GM19351 (cell line): ENCODE data around the gene RASA3.
"Not testable (repeated sequence)": the region's sequence is repeated elsewhere in the genome, so short reads cannot be mapped to it uniquely, and the experiment has no call there.

Experiments used
- ATAC-seq: cut with Tn5 transposase; IDR thresholded peaks from one replicate; pipeline ENCODE4 v1.9.1; 2021; ENCODE audit warnings: mild to moderate bottlenecking, moderate library complexity; ENCODE audit not compliant: unreplicated experiment

RASA3 gene

DNA sequence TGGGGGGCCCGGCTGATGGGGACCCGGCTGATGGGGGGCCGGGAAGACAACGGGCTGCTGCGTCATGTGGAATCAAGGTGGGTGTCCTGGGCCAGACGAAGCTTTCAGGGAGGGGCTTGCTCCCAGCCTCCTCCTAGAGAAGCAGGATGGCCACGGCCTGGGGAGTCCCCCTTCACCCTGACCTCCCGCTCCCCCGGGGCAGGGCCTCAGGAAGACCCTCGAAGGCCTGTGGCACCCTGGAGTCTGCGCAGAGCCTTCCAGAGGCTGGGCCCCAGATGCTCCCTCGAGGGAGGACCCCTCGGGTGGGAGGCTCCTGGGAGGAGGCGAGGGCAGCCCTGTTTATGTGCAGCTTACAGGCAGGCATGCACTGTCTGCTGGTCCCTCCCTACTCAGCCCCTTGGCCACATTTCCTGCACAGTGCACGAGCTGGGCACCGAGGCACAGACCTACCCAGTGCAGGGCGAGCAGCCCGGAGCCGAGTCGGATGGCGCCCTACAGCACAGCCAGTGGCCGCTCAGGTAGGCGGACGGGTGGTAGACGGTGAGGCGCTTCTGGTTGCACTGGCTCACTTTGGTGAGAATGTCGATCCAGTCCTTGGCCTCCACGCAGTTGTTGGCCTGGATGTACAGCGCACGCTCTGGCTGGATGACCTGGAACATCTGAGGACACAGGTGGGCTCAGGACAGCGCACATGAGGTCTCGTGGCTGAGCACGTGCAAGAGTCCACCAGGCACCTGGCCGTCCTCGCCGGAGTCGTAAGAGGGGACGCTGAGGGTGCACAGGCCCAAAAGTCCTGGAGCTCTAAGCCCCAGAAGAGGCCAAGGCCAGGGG, 136.1 kb downstream of the RASA3 start:
- ATAC-seq, result no peak

DNA sequence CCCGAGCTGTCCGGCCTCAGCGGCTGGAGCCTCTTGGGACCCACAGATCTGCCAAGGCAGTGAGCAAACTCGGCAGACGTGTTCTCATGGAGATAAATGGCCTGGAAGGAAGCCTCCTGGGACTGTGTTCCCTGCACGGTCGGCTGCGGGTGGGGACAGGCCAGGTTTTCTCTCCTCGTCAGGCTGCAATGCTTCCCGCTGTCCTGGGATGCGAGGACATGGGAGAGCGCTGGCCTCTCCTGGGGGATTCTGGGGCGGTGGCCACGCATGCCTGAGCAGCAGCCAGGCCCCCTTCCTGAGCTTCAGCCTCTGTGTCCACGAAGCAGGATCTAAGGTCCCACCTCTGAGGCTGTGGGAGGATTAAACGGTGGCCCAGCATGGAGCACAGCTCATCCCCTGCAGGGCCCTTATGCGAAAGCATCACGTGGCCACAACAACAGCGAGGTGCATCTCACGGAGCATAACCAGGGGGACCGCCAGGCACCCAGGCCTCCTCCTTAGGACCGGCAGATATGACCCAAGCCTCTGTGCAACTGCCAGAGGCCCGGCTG, 137.3 kb downstream of the RASA3 start:
- ATAC-seq, result no peak

DNA sequence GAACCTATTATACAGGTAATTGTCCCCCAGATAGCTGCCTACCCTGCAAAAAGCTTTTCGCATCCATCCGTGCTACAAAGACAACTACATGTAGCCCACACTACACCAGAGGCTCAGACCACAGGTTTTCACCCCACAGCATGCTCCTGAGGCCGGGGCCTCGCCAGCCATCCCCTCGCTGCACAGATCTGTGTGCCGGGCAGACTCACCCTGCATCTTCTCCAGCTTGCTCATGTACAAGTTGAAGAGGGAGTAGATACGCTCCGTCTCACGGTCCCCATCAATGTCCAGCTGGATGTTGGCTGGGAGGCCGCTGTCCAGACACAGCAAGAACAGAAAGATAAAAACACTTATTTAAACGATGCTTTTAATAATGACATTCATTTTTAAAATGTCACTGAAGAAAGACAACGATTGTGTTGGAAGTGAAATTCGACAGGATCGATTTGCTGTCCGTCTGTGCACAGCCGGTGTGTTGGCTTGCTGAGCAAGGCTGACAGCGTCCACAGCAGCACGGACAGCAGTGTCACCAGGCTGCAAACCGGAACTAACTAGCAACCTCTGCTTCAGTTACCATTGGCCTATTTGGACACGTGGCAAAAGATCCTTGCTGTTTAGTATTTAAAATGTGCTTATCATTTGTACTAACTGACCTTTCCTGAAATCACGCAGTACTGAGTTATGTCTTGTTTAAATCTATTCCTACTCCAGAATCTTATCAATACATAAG, 140.0 kb downstream of the RASA3 start:
- ATAC-seq, result no peak

DNA sequence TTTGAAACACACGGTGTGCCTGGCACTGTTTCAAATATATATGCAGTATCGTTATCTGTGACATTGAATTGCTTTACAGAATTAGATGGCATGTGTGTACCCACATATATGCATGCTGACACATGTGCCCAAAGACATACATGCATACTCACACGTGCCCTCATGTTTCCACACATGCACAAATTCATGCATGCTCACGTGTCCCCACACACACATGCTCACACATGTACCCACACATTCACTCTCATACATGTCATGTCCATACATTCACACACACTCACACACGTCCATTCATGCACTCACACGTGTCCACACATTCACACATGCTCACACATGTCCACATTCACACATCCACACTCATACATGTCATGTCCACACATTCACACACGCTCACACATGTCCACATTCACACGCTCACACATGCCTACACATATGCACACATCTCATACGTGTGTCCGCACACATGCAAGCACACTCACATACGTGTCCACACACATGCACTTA, 140.7 kb downstream of the RASA3 start:
- no peak for ATAC-seq

DNA sequence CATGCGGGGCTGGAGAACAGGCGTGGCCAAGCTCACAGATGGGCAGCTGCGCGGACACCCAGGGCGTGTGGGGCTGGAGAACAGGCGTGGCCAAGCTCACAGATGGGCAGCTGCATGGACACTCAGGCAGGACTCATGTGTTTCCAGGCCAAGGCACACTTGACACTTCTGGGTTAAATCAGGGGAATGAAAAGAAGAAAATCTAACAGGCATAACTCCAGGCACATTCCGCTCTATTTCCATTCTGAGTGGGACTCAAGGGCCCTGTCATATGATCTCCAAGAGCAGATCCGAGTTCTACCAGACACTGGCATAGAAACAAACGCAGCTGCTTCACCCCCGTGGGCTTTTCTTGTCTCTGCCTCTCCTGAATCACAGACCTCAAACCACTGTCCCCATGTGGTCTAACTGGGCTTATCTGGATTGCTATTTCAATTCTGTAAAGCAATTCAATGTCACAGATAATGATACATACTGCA, 141.2 kb downstream of the RASA3 start:
- ATAC-seq, result no peak

DNA sequence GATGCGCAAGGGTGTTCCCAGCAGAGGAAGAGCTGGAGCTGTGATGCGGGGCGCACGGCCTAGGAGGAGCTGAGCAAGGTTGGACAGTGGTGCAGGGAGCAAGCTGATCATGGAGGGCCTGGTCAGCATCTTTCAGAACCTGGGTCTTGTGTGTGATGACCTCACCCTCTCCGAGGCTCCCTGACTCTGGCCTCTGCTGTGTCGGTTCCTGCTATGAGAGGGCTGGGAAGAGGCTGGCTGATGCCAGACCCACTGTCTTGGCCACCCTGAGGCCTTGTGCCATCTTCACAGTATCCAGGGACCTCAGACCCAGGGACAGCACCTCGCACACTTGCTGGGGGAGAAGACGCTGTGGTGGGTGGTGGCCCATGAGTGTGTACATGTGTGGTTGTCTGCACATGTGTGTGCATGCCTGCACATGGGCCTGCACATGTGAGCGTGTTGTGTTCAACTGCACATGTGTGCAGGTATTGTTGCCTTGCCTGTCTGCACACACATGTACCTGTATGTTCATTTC, 142.0 kb downstream of the RASA3 start:
- ATAC-seq, result no peak

DNA sequence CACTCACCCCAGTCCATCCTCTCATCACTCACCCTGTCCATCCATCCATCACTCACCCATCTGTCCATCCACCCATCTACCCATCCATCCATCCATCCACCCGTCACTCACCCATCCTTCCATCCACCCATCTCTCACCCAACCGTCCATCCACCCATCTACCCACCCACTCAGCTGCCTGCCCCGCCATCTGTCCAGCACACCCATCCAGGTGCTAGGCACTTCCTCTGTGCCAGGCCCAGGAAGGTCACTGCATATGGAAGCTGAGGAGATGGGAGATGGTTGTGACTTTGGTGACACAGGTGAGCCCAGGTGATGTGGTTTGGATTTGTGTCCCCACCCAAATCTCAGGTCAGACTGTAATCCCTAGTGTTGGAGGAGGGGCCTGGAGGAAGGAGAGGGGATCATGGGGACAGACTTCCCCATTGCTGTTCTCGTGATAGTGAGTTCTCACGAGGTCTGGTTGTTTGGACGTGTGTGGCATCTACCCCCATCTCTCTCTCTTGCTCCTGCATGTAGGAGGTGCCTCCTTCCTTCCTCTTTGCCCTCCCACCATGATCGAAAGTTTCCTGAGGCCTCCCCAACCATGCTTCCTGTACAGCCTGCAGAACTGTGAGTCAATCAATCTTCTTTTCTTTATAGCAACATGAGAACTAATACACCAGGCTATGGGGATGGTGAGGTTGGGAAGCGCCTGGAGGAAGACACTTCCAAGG, 142.7 kb downstream of the RASA3 start:
- ATAC-seq, result no peak

DNA sequence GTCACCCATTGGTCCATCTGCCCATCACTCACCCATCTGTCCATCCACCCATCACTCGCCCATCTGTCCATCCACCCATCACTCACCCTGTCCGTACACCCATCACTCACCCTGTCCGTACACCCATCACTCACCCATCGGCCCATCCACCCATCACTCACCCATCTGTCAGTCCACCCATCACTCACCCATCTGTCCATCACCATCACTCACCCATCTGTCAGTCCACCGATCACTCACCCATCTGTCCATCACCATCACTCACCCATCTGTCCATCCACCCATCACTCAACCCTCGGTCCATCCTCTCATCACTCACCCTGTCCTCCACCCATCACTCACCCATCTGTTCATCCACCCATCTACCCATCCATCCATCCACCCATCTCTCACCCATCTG, 143.6 kb downstream of the RASA3 start:
- not testable (repeated sequence) for ATAC-seq

DNA sequence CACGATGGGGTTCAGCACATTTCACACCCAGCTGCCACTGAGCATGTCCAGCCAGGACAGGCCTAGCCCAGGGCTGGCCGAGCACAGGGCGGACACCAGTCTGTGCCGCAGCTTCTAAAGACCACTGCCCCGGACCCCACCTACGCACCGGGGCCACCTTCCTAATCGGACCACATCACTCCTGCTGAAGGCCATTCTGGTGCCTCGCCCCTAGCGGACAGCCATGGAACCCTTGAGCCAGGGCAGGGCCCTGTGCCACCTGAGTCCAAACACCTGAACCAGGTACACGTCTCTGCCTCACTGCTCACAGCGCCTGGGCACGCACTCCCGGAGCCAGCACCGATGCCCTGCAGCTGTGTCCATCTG, 150.1 kb downstream of the RASA3 start:
- ATAC-seq, result no peak

DNA sequence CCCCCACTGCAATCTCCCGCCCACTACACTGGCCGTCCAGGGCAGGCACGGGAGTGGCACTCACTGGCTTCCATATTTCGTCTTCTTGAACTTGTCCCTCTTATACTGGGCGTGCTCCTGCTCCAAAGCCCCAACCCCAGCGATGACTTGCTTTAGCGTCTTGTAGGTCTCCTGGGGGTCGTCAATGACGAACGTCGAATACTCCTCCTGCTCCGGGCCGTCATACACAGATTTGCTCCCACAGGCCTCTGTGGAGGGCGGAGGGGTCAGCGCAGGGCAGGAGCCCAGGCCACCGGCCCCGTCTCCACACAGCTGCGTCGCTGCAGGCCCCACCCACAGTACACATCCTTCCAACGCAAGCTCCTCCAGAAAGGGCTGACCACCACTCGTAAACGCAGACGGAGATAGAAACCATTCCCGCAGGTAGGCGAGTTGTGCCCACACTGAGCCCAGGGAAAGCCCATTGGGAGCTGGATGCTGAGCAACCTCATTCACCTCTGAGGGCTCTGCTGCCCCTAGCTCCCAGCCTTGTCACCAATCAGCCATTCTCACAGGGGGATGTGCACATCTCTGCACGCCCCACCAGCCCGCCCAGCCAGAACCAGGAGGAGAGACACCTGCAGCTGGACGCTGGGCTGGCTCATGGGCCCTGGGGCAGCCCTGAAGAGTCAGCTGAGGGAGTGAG, 150.7 kb downstream of the RASA3 start:
- no peak for ATAC-seq

DNA sequence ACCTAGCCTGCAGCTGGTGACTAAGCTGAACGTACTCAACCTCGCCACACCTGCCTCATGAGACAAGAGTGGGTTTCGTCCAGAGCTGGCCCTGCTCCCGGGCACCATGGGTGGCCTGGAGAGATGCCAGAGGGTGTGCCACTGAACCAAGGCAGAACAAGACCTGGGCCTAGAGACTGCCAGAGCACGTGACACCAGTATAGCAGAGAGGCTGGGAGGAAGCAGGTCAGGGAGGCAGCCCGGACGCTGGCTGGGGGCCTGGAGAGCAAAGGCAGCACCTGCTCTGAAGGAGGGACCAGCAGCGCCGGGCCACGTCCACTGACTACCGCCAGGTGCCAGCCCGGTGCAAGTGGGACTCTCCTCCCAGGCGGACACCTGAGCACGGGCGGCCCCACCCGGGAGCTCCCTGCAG, 151.2 kb downstream of the RASA3 start:
- no peak for ATAC-seq

DNA sequence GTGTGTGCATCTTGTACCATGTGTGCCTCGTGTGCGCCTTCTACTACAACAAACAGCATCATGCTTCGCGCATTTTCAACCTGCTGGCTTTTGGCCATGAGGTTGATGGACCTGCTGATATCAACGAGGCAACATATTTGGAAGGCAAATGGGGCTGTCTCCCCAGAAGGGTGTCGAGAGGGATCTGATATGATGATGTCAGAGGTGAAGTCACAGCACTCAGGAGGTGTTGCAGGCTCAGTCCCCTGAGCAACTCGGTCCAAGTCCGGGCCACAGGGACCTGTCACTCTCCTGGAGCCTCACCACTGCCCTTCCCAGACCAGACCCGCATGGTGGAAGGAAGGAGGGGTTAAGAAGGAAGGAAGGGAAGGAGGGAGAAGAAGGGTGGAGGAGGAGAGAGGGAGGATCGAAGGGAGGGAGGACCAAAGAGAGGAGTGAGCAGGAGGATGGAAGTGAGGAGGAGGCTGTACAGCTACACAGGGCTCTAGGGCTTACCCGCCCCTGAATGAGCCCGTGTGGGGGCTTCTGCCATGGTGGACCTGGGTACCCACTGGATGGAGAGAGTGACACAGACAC, 151.8 kb downstream of the RASA3 start:
- ATAC-seq, result no peak

DNA sequence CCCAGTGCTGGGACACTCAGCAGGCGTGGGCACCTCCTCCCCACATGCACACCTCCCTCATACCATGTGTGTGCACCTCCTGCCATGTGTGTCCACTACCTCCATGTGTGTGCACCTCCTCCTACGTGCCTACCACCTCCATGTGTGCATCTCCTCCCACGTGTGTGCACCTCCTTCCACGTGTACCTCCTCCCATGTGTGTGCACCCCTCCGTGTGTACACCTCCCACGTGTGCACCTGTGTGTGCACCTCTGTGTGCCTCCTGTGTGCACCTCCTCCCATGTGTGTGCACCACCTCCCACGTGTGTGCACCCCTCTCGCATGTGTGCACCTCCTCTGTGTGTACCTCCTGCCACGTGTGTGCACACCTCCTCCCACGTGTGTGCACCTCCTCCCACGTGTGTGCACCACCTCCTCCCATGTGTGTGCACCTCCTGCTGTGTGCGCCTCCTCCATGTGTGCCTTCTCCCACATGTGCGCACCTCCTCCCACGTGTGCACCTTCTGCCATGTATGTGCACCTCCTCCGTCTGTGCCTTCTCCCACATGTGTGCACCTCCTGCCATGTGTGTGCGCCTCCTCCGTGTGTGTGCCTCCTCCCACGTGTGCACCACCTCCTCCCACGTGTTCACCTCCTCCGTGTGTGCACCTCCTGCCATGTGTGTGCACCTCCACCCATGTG, 152.5 kb downstream of the RASA3 start:
- ATAC-seq, result no peak

DNA sequence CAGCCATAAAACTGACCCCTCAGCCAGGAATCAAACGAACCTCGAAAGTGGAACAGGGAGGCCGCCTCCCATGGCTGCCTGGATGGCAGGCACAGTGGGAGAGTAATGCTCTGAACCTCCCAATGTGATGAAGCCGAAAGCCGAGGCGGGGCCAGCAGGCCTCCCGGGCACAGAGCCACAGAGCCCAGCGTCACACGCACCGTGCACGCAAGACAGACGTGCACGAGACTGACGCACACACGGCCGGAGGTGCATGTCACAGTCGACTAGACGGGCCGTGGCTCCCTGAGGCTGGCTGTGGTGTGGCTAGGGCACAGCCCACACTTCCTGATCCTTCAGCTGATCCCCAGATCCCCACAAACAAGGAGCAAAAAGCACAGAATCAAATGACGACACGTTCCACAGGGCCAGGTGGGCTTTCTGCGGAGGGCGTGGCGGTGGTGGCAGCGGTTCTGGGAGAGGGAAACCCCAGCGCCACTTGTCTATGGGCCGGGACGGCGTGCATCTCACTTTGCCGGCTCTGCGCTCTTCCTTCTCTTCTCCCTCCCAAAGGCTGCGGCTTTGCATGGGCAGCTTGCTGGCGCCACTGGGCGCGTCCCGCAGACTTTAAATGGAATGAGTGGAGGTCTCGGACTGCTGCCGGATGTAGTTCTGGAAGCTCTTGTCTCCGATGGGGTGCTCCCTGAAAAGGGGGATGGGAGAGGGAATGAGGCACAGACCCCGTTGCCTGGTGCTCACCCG, 153.5 kb downstream of the RASA3 start:
- no peak for ATAC-seq

DNA sequence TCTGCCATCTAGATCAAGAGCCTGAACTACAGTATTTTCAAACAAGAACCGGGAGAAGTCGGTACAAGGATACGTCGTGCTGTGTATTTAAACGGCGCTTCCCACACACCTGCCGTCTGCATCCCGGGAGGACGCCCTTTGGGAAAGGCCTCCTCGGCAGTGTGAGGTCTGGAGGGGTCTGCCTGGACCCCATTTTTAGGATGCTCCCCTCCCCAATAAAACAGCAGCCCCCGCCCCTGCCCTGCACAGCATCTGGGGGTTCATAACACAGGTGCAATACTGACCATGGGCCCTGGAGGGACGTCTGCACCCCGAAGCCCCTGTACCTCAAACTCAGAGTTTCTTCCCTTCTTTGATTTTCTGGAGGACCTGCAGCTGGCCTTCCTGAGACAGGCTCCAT, 154.4 kb downstream of the RASA3 start:
- no peak for ATAC-seq

DNA sequence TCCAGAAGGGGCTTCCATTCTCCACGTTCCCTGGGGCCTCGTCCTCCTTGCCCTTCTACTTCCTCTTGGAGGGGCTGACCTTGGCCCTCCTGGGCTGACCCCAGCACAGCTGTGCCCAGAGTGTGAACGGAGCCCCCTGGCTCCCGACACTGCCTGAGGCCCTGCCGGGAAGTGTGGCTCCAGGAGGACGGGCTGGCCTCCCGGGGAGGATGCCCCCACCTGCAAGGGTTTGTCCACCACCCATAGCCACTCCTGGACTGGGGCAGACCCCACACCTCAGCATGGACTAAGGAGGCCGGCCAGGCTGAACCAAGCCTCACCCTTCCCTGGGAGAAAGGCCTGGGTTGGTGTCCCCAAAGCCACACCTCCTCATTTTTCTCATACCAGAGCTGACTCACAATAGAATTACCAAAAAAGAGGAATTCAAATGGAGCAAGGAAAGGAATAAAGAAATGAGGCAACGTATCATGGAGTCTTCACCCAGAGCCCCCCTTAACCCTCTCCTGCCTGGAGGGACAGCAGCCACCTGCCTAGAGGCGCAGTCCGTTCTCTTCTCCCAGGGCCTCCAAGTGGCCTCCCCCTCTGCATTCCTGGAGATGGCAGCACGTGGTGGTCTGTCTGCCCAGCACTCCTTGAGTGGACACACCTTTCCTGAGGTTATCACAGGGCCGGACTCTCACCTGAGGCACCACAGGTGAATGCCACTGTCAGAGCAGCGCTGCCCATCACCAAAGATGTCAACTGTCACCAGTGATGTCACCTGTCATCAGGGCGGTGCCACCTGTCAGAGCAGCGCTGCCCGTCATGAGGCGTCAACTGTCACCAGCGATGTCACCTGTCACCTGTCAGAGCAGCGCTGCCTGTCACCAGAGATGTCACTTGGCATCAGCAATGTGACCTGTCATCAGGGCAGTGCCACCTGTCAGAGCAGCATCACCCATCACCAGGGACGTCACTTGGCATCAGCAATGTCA, 155.4 kb downstream of the RASA3 start:
- no peak for ATAC-seq

DNA sequence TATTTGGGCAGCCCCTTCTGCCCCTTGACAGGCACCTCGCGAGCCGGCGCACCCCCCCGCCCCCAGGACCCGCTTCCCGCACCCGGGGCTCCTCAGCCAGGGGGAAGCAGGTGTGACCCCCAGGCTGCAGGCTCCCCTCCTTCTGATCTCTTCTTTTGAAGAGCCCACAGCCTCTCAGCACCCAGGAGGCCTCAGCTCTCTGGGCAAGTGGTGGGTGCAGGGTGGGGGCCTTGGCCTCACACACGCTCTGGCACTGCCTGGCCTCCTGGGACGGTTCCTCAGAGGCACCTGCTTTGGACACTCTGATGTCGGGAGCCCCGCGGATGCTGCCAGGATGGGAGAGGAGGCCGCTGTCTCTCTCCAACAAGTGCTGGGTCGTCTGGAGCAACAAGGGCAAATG, 157.0 kb downstream of the RASA3 start:
- no peak for ATAC-seq
